K562 (cell line): Measurements from ENCODE around the gene AK2. TPM values are rescaled to one million over a fixed set of nuclear protein-coding genes. Genes with fewer than 3 reads are reported as not detected.
A peak's percentile ranks its signal among the peaks of the same experiment; 100 is the strongest.

Experiments
- CHD4 ChIP-seq: fragments of 200-600 bp; sonication (generic); IDR thresholded peaks from 3 replicates; pipeline ENCODE4 v1.6.1; 2012; ENCODE audit warnings: low read depth, mild to moderate bottlenecking, mixed read lengths, low read length, inconsistent platforms; ENCODE audit not compliant: insufficient read depth, insufficient replicate concordance, poor library complexity, severe bottlenecking
- DACH1 ChIP-seq: fragments of 450-650 bp; IDR thresholded peaks from 2 replicates; pipeline ENCODE4 v1.6.1; 2018; ENCODE audit not compliant: partially characterized antibody
- FOSL1 ChIP-seq: fragments of 200-800 bp; sonication (Bioruptor generic); conservative IDR thresholded peaks from 2 replicates; pipeline ENCODE4 v1.6.1; 2016; ENCODE audit warnings: missing genetic modification characterization, missing compliant biosample characterization
- FOXJ2 ChIP-seq: fragments of 200-800 bp; sonication (Bioruptor generic); IDR thresholded peaks from 2 replicates; pipeline ENCODE4 v1.6.1; 2016; ENCODE audit warnings: missing genetic modification characterization, missing compliant biosample characterization
- FOXK1 ChIP-seq: sonication (generic); formaldehyde crosslinking; IDR thresholded peaks from 2 replicates; pipeline ENCODE4 v1.8.0; 2022; ENCODE audit warnings: missing genetic modification reagents, mild to moderate bottlenecking, borderline replicate concordance
- MAFK ChIP-seq: IDR thresholded peaks from 2 replicates; pipeline ENCODE4 v1.6.1; 2011; ENCODE audit warnings: low read length, improper control_type of control experiment
- MTA2 ChIP-seq: fragments of 450-650 bp; IDR thresholded peaks from 2 replicates; pipeline ENCODE4 v1.6.1; 2016; ENCODE audit warnings: low read depth
- NBN ChIP-seq: fragments of 450-650 bp; IDR thresholded peaks from 2 replicates; pipeline ENCODE4 v1.6.1; 2016; ENCODE audit warnings: low read depth, mild to moderate bottlenecking
- NCOA4 ChIP-seq: fragments of 450-650 bp; IDR thresholded peaks from 2 replicates; pipeline ENCODE4 v1.6.1; 2018; ENCODE audit warnings: mild to moderate bottlenecking; ENCODE audit not compliant: partially characterized antibody
- RNF2 ChIP-seq: sonication (generic); IDR thresholded peaks from 2 replicates; pipeline ENCODE4 v1.6.1; 2016
- SMARCA5 ChIP-seq: fragments of 450-650 bp; IDR thresholded peaks from 2 replicates; pipeline ENCODE4 v1.6.1; 2016
- SMARCC2 ChIP-seq: fragments of 450-650 bp; IDR thresholded peaks from 2 replicates; pipeline ENCODE4 v1.6.1; 2017; ENCODE audit warnings: antibody characterized with exemption, moderate library complexity, mild to moderate bottlenecking, low read depth
- TBP ChIP-seq: optimal IDR thresholded peaks from 2 replicates; pipeline ENCODE3; 2011; ENCODE audit warnings: low read depth, low read length, improper control_type of control experiment
- YBX1 ChIP-seq: fragments of 450-650 bp; IDR thresholded peaks from 2 replicates; pipeline ENCODE4 v1.7.1; 2016; ENCODE audit warnings: mild to moderate bottlenecking
- ZNF384 ChIP-seq: IDR thresholded peaks from 2 replicates; pipeline ENCODE4 v1.6.1; 2012; ENCODE audit warnings: low read depth, low read length, improper control_type of control experiment
- polyA plus RNA-seq, 8 experiments: library from polyadenylated mRNA; depleted of rRNA in 4 of 8; stranded (reverse) in 5 of 8; unstranded in 3 of 8; fragments of >200 nt; fragmentation: Nextera tagmentation in 2 of 8; fragmentation: Illumina TruSeq in 1 of 8; extraction: Ambion mirVana in 2 of 8; extraction: Trizol in 1 of 8; gene quantifications; 2 replicates each; pipeline versions ENCODE4 v1.2.1 to v1.2.3, GENCODE V29; 2011 to 2014; ENCODE audit warnings: inconsistent platforms in 1 of 8, missing spikeins in 1 of 8
- total RNA-seq, 7 experiments: library from RNA; depleted of rRNA in 6 of 7; stranded (reverse); fragments of >200 nt in 6 of 7; fragmentation: Illumina TruSeq in 2 of 7; extraction: Trizol in 2 of 7; gene quantifications; 2 replicates each; pipeline versions ENCODE4 v1.2.1 to v1.2.3, GENCODE V29; 2011 to 2021; ENCODE audit warnings: low replicate concordance in 1 of 7
- TF ChIP-seq, protein P1 (sequence below): fragments of 250-450 bp; sonication (Bioruptor Pico); IDR thresholded peaks from 2 replicates; pipeline ENCODE4 v1.5.0; 2021
- TF ChIP-seq, protein P2 (sequence below): sonication (generic); formaldehyde crosslinking; IDR thresholded peaks from 2 replicates; pipeline ENCODE4 v1.8.1; 2023; ENCODE audit warnings: mild to moderate bottlenecking, missing genetic modification reagents
- TF ChIP-seq, protein P3 (sequence below): fragments of 250-450 bp; sonication (Bioruptor Pico); IDR thresholded peaks from 2 replicates; pipeline ENCODE4 v1.4.0; 2020; ENCODE audit warnings: mild to moderate bottlenecking, moderate library complexity
- TF ChIP-seq, protein P4 (sequence below), 2 experiments: fragments of 450-650 bp in 1 of 2; sonication (generic) in 1 of 2; formaldehyde crosslinking in 1 of 2; IDR thresholded peaks in 1 of 2; conservative IDR thresholded peaks in 1 of 2; 2 replicates each; pipeline versions ENCODE4 v1.6.1 to v1.8.1; 2016 to 2023; ENCODE audit warnings: mild to moderate bottlenecking in 2 of 2, moderate library complexity in 2 of 2, inconsistent platforms in 1 of 2, missing genetic modification reagents in 1 of 2
- TF ChIP-seq, protein P5 (sequence below): fragments of 250-450 bp; sonication (Bioruptor Pico); IDR thresholded peaks from 2 replicates; pipeline ENCODE4 v1.8.0; 2021; ENCODE audit warnings: moderate library complexity, mild to moderate bottlenecking, inconsistent platforms

Gene AK2
- total and polyA plus RNA-seq, 9 of the 15 experiments (the other 6 are each of a cell fraction or from before 2014, with no cell fraction given): 105 to 1,050 (median 509) TPM

DNA sequence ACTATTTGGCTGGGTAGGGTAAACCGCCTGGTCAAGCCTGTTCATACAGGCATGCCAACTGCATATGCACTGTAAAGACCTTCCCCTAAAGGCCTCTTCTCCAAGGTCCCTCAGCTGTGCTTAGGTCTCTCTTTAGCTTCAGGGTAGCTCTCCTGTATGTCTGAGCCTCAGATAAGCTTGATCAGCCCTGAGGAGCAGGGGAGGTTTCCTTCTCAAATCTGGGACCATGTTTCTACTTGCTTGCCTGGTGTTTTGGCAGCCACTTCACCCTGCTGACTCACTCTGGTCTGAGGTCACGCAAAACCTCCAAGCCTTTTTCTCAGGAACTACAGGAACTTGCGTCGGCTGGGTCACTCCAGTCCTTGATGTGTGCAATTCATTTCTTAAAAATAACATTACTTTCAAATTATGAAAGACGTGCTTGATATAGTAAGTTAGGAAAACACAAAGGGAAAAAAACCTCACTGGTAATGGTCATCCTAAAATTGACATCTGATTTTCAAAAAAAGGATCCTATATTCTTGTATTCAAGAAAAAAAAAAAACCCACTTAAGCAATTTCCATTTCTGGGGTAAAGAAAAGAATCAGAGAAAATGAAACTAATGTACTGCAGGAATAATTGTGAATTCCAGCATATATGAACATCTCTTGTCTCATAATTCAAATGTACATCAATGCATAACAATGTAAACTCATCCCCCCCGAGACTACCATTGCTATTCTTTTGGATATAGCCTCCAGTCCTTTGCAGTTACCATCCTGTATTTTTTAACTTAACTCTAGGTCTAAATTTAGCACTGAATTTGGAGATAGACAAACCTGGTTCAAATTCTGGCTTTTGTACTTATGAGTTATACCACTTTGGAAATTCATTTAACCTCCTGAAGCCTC, 47.3 kb downstream of the AK2 start (continued):
- TF ChIP-seq, protein P1, sequence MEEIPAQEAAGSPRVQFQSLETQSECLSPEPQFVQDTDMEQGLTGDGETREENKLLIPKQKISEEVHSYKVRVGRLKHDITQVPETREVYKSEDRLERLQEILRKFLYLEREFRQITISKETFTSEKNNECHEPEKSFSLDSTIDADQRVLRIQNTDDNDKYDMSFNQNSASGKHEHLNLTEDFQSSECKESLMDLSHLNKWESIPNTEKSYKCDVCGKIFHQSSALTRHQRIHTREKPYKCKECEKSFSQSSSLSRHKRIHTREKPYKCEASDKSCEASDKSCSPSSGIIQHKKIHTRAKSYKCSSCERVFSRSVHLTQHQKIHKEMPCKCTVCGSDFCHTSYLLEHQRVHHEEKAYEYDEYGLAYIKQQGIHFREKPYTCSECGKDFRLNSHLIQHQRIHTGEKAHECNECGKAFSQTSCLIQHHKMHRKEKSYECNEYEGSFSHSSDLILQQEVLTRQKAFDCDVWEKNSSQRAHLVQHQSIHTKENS: no peak
- TF ChIP-seq, protein P2, sequence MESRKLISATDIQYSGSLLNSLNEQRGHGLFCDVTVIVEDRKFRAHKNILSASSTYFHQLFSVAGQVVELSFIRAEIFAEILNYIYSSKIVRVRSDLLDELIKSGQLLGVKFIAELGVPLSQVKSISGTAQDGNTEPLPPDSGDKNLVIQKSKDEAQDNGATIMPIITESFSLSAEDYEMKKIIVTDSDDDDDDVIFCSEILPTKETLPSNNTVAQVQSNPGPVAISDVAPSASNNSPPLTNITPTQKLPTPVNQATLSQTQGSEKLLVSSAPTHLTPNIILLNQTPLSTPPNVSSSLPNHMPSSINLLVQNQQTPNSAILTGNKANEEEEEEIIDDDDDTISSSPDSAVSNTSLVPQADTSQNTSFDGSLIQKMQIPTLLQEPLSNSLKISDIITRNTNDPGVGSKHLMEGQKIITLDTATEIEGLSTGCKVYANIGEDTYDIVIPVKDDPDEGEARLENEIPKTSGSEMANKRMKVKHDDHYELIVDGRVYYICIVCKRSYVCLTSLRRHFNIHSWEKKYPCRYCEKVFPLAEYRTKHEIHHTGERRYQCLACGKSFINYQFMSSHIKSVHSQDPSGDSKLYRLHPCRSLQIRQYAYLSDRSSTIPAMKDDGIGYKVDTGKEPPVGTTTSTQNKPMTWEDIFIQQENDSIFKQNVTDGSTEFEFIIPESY (CRISPR knock-in tag): no peak
- TF ChIP-seq SMARCC2 (peak; percentile 76; the same call in 1 of the 2 replicates), MTA2 (no peak), DACH1 (no peak), NBN (peak; percentile 28; the same call in 1 of the 2 replicates), RNF2 (peak; percentile 70; the same call in 1 of the 2 replicates), NCOA4 (no peak), CHD4 (no peak), SMARCA5 (no peak), TBP (peak; percentile 37), MAFK (peak; percentile 85), ZNF384 (peak; percentile 31; the same call in 1 of the 2 replicates), FOXK1 (0 out of 2 replicates have a peak, but pooled peaks have one; percentile 30), YBX1 (no peak), FOSL1 (tag) (peak; percentile 97), FOXJ2 (tag) (no peak)
- TF ChIP-seq, protein P3, sequence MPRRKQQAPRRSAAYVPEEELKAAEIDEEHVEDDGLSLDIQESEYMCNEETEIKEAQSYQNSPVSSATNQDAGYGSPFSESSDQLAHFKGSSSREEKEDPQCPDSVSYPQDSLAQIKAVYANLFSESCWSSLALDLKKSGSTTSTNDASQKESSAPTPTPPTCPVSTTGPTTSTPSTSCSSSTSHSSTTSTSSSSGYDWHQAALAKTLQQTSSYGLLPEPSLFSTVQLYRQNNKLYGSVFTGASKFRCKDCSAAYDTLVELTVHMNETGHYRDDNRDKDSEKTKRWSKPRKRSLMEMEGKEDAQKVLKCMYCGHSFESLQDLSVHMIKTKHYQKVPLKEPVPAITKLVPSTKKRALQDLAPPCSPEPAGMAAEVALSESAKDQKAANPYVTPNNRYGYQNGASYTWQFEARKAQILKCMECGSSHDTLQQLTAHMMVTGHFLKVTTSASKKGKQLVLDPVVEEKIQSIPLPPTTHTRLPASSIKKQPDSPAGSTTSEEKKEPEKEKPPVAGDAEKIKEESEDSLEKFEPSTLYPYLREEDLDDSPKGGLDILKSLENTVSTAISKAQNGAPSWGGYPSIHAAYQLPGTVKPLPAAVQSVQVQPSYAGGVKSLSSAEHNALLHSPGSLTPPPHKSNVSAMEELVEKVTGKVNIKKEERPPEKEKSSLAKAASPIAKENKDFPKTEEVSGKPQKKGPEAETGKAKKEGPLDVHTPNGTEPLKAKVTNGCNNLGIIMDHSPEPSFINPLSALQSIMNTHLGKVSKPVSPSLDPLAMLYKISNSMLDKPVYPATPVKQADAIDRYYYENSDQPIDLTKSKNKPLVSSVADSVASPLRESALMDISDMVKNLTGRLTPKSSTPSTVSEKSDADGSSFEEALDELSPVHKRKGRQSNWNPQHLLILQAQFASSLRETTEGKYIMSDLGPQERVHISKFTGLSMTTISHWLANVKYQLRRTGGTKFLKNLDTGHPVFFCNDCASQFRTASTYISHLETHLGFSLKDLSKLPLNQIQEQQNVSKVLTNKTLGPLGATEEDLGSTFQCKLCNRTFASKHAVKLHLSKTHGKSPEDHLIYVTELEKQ (CRISPR knock-in tag): no peak
- TF ChIP-seq, protein P4, sequence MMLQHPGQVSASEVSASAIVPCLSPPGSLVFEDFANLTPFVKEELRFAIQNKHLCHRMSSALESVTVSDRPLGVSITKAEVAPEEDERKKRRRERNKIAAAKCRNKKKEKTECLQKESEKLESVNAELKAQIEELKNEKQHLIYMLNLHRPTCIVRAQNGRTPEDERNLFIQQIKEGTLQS (IDR thresholded peaks at IDR 0.05): peak; percentile 95
- TF ChIP-seq, protein P4 (CRISPR knock-in tag; conservative IDR thresholded peaks at IDR 0.05): no peak
- TF ChIP-seq, protein P5, sequence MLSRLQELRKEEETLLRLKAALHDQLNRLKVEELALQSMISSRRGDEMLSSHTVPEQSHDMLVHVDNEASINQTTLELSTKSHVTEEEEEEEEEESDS (CRISPR knock-in tag): no peak
